ENCODE results near the gene DNER.
"Not testable (repeated sequence)": the region's sequence is repeated elsewhere in the genome, so short reads cannot be mapped to it uniquely, and the experiment has no call there.

DNER gene

GRCh38 chr2:229620289-229620688, 94.1 kb downstream of the DNER start:
- no peak for DNase-seq

DNA sequence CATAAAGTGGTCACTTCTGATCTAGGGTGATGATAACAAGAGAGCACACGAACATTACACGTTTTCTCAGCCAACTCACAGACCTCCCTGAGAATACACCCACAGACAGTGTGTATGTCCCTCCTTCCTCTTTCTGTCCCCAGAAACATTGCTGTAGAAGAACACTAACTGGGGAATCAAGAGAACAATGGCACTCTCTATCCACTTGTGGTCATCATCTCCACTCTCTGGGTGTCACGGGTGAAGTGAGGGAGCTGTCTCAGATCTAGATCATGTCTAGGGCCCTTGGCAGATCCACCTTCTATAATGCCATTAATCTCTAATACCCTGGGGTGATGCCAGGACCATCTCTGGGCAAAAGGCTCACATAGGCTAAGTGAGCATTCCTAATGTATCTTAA, 97.9 kb downstream of the DNER start:
- no peak for DNase-seq

GRCh38 chr2:229614021-229614420, 100.3 kb downstream of the DNER start:
- DNase-seq, result not testable (repeated sequence)

- no peak for DNase-seq
Measured at GRCh38 chr2:229612384-229612971, 101.9 kb downstream of the DNER start.

DNA sequence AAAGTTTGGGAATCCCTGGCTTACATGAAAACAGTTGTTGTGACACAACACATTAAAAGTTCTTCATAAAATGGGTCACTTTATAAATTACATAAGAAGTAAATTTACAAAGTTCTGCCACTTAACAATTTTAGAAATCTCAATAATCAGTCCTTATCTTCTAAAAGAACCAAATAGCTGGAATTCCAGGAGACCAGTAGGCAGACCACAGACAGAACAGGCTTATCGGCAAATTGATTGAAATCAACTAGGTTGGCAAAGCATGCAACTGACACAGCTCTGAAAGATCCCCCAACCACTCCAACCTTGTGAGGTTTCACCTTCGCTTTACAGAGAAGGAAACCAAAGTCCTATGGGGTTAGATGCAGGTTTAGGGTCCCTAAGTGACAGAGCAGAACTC, 103.0 kb downstream of the DNER start:
- DNase-seq, result no peak

GRCh38 chr2:229610872-229611271, 103.5 kb downstream of the DNER start:
- no peak for DNase-seq

DNA sequence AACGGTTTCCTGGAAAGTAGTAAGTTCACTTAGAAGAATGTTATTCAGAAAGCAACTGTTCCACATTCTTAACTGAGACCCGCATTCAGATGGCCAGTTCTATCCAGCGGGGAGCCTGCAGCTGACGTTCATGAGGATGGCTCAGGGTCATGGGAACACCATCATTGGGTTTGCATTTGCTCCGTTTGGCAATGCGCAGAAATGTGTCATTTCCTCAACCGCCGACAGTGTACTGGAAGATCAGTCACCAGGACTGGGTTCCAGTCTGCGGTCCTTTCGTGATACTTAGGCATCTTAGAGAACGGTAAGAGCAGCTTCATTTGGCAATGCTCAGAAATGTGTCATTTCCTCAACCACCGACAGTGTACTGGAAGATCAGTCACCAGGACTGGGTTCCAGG, 104.0 kb downstream of the DNER start:
- no peak for DNase-seq

DNA sequence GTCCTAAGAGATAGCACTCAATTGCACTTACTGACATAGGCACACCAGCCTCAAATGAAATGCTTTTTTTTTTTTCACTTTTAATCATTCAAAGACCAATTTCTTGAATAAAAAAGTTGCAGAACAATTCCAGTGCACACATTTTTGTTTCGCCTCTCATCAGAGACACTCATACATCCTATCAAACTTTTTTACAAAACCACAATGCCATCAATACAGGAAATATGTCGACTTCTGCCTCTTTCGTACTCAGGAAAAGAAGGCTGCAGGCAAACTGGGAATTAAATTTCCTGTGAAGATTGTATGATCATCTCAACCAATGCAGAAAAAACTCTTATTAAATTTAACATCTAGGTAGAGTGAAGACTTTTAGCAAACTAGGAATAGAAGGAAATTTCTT, 112.4 kb downstream of the DNER start:
- no peak for DNase-seq

GRCh38 chr2:229601396-229601795, 113.0 kb downstream of the DNER start:
- no peak for DNase-seq

DNA sequence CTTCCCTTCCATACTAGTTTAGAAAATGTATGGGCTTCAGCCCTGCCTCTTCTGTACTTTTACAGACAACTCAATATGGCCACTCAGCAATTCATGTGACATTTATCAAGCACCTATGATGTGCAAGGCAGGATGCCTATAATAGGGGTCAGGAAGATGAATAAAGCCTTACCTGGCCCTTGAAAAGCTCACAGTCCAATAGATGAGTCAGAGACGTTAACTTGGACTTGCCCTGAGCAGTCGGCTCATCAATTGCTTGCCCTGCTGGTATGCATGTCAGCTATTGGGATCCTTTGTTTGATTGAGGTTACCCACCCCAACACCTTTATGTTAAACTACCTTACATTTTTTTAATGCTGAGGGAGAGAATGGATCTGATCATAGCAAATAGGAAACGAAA, 116.1 kb downstream of the DNER start:
- DNase-seq, result no peak

DNA sequence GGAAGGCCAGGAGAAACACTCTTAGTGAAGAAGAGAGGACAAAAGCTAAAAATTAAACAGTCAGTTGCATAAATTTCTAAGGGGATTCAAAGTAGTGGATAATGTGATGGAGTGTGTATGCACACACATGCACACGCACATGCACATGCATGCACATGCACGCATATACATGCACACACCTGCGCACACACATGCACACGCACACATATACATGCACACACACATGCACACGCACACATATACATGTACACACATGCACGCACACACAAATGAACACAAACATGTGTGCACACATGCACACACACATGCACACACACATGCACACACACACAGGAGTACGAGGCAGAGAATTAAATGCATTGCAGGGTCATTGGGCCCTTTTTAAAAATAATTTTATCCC, 117.6 kb downstream of the DNER start:
- no peak for DNase-seq

- no peak for DNase-seq
Measured at GRCh38 chr2:229591611-229592010, 122.7 kb downstream of the DNER start.

GRCh38 chr2:229586746-229587705, 127.3 kb downstream of the DNER start:
- DNase-seq, result peak; percentile 62

- DNase-seq, result no peak
Measured at GRCh38 chr2:229586012-229586411, 128.3 kb downstream of the DNER start.

- no peak for DNase-seq
Measured at GRCh38 chr2:229582151-229582550, 132.2 kb downstream of the DNER start.

- no peak for DNase-seq
Measured at GRCh38 chr2:229578052-229578846, 136.1 kb downstream of the DNER start.

DNA sequence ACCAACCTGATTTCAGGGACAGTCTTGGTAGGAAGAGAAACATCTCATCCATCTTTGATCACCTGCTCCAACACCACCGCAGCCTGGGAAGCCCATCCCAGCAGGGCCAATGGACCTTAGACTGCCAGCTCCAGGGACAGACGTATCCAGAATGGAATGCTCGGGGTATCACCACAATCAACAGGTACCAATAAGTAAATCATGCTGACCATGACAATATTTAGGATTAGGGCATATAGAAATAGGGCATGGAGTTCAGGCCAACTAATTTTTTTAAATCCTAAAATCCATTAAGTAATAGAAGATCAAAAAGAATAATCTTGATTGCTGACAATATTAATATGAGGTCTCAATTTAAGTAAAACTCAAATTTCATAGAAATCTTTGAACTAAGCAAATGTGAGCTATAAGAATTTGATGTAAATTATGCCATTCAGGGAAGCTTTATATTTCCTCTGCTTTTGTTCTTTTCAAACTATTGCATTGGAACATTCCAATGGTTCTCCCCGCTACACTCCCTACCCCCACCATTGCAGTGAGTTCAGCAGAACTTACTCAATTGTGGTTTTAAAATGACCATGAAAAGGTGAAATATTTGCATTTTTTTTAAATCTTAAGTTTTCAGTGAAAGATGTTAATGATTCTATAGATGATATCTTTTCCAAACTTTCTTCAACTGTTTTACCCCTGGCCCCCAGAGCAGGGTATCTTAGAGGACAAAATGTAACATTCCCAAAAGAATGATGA, 138.6 kb downstream of the DNER start:
- DNase-seq, result no peak

DNA sequence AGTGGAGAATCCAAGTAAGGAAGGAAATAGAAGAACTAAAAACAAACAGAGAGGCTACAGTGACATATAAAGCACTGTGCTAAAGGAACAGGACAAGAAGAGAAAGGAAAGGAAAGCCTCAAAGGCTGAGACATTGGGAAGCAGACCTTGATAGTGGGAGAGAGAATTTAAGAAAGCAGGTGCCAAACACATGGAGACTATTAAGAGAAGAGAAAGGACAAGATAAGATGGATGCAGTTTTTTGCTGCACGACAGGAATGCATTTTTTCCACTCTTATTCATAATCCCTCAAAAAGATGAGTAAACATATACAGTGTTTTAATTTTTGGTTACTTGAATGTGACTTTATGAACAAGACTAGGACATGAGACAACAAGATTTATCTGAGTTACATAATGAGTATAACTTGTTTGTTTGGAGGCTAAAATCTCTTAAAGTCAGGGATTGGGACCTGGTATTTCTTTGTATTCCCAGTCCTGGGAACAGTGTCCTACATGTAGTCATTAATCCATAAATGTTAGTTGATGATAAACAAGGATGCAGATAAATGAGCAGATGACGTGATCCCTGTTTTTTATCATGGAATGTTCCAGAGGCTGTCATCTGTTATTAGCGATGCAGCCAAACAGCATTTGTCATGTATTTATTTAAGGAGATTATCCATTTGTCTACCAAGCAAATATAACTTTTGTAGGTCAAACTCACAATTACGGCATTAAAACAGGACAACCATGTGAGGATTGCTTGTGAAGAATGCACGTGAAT, 141.7 kb downstream of the DNER start:
- DNase-seq, result no peak

DNA sequence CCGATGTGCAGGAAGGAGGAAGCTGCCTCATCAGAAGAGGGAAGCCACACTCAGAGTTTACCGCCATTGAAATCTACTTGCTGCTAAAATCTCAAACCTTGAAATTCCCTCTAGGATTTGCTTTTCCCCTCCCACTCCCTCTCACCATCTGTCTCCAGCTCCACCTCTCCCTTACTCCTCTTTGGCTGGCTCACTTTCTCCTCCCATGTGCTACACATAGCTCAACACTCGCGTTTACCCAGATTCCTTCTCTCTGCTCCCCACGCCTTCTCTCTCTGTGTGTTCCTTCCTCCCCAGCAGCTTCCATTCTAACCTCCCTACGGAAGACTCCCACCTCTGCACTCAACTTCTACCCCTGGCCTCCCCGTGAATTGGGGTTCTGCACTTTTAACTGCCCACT, 143.1 kb downstream of the DNER start:
- no peak for DNase-seq

DNA sequence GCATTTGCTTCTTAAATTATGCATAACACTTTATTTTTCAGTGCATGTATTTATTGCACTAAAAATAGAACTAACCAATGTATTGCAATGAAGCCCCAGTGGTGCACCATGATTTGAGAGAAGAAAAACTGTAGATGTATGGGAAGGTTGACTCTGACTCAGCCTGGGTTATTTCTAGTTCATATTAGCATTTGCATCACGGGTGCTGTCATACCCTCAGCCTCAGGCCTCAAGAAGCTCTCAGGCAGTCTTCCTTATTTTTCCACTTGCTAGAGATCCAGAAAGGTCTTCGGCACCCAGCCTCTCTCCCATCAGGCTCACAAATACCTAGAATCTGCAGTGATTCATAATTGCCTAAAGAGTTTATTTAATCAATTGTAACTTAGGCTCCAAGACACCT, 148.0 kb downstream of the DNER start:
- DNase-seq, result no peak

- DNase-seq, result no peak
Measured at GRCh38 chr2:229564300-229564907, 150.0 kb downstream of the DNER start.

DNA sequence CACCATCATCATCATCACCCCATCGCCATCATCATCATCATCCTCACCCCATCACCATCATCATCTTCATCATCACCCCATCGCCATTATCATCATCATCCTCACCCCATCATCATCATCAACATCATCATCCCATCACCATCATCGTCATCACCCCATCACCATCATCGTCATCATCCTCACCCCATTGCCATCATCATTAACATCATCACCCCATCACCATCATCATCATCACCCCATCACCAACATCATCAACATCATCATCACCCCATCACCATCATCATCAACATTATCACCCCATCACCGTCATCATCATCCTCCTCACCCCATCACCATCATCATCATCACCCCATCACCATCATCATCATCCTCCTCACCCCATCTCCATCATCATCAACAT, 151.0 kb downstream of the DNER start:
- no peak for DNase-seq

Measured in kidney glomerular epithelial cell (primary cell).